GM21390 (cell line): ENCODE data around the gene EPHA6.
"Not testable (repeated sequence)": the region's sequence is repeated elsewhere in the genome, so short reads cannot be mapped to it uniquely, and the experiment has no call there.

ENCODE experiments used
- ATAC-seq: cut with Tn5 transposase; IDR thresholded peaks from one replicate; pipeline ENCODE4 v1.9.1; 2021; ENCODE audit not compliant: unreplicated experiment

EPHA6 gene

DNA sequence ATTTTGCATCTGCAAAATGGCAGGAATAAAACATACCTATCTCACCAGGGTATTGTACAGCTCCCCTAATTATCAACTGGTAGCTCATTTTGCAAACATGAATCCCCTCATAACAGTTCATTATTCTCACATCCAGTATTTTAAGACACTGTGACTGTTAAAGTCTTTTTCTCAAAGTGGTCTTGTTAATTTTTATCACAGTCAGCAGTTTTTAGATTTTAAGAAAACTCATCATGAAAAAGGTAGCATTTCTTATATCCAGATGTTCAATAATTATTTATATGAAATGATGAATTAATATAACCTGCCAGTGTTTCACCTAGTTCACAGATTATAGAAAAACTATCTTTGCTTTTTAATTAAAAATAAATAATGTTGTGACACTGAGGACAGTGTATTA lies 595.2 kb downstream of the EPHA6 start:
- no peak for ATAC-seq

DNA sequence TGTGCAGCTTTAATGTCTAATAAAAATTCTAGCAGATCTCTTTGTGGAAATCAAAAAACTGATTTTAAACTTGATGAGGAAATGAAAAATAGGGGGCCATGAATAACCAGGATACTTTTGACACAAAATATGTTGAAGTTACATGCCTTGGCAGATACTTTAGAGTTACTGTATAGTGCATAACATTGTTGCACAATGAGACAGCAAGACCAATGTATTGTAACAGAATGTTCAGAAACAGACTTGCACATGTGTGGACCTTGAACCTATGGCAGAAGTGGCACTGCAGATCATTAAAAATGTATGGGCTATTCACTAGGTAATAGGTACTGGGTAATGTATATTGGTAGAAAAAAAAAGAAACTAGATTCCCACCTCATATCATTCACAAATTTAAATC lies 607.2 kb downstream of the EPHA6 start:
- ATAC-seq: no peak

DNA sequence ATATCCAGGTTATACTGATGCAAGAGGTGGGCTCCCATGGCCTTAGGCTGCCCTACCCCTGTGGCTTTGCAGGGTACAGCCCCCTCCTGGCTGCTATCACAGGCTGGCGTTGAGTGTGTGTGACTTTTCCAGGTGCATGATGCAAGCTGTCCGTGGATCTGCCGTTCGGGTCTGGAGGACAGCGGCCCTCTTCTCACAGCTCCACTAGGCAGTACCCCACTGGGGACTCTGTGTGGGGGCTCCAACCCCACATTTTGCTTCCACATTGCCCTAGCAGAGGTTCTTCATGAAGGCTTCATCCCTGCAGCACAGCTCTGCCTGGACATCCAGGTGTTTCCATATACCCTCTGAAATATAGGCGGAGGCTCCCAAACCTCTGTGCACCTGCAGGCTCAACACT lies 610.6 kb downstream of the EPHA6 start:
- ATAC-seq: no peak

DNA sequence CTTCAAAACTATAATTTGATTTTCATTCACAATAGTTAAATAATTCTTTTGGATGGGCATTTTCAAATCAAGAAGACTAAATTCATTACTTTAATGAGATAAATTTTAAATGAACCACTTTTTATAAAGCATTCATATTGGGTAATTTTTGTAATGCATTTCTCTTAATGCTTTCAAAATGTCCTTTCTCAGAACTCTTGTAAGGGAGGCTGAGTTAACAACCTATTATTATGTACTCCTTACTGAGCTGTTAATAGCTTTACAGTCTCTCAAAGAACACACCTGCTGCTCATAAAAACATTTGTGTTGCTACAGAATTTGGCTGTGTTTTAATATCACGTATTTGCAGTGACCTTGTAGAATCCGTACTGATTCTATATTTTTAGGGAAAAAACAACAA lies 616.2 kb downstream of the EPHA6 start:
- ATAC-seq: no peak

DNA sequence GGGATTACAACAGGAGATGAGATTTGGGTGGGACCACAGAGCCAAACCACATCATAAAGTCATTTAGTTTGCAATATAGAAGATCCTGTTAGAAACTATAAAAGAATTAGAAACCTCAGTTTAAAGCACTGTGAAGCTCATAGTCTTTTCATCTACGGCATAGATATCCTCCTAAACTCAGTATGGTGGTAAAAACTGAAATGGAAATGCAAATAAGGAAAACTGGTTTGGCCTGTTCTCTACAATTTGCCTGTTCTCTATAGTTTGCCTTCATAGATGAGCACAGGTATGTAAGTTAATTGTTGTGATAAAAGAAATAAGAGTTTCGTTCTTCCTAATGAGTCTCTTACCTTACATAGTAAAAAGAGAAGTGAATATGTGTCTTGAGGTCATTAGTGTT lies 618.5 kb downstream of the EPHA6 start:
- no peak for ATAC-seq

DNA sequence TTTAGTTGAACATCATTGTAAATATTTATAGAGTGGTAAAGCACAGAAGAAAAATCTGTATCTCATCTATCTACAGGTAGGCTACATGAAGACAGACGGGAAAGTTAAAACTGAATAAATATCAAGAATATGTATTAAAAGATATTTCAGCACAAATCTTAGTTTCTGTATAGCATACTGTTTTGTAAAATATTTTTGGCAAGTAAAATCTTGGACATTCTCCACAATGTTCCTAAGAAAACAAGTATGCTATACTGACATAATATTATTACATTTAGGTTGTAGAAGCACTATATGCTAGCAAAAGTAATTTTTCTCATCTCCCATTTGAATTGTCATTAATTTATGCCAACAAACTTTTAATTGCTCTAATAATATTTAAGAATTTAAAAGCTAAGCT lies 623.7 kb downstream of the EPHA6 start:
- ATAC-seq: no peak

DNA sequence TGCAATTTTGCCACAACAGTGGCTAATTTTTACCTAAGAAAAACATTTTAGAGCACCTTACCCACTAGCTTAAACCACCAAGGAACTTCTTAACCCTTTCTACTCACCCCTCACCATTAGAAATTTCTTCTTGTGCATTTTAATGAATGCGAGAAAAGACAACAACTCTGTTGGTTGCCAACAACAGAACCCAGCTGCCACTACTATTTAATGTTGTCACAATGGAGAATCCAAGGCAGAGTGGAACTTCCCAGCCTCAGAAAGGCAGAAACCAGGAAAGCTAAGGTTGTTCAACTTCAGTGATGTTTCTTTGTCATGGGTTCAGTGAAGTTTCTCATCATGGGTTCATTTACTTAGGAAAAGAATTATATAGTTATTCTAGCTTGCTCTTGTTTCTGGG lies 625.0 kb downstream of the EPHA6 start:
- no peak for ATAC-seq

DNA sequence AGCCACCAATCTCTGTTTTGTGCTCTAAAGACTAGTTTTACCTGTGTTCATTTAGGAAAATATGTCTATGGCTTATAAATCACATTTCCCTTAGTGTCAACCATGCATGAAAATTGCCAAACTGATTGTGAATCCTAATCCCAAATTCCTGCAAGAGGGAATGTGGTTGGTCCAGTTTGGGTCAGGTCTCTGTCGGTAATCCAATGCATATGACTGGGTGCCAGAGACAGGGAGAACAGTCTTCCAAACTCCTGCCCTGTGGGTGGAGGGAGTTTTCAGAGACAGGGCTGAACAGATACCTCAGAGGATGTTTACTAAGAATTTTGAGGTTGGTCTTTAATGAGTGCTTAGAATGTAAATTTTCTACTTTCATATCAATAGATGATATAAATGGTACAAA lies 649.6 kb downstream of the EPHA6 start:
- no peak for ATAC-seq

DNA sequence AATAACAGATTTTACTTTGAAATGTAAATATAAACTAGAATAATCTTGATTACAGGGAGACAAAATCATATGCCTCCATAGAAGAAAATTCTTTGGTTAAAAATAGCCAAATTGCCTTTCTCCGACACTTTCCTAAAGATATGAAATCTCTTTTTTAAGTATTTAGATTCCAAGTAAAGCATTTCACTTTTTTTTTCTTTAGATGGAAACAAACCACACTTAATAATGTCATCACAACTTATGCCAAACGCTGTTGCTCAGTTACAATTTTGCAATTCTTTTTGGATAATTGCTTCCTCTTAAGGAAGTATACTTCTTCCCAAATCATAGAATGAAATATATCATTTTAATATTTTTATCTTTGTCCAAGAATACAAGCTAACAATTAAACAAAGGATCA lies 656.1 kb downstream of the EPHA6 start:
- ATAC-seq: no peak

DNA sequence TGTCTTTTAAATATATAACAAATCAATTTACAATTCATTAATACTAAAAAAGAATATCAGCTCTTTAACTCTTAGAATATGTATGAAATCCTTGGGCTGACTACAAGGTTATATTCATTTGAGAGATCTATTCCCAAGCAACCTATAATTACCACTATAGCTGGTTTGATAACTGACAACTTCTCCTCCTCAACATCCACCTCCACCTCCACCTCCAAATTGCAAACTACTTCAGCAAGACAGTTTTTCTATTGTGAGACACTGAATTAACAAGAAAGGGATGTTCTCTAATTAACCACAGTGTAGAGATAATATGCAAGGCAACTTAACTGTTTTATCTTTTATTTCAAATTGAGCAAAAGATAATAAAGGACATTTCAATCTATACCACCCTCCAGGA lies 665.3 kb downstream of the EPHA6 start:
- no peak for ATAC-seq

DNA sequence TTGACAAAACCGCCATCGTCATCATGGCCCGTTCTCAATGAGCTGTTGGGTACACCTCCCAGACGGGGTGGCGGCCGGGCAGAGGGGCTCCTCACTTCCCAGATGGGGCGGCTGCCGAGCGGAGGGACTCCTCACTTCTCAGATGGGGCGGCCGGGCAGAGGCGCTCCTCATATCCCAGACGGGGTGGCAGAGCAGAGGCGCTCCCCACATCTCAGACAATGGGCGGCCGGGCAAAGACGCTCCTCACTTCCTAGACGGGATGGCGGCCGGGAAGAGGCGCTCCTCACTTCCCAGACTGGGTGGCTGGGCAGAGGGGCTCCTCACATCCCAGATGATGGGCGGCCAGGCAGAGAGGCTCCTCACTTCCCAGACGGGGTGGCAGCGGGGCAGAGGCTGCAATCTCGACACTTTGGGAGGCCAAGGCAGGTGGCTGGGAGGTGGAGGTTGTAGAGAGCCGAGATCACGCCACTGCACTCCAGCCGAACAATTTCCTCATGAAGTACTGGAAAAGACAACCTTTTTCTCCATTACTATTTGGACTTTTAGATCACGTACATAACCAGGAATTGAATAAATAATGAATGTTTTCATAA lies 666.4 kb downstream of the EPHA6 start:
- not testable (repeated sequence) for ATAC-seq

DNA sequence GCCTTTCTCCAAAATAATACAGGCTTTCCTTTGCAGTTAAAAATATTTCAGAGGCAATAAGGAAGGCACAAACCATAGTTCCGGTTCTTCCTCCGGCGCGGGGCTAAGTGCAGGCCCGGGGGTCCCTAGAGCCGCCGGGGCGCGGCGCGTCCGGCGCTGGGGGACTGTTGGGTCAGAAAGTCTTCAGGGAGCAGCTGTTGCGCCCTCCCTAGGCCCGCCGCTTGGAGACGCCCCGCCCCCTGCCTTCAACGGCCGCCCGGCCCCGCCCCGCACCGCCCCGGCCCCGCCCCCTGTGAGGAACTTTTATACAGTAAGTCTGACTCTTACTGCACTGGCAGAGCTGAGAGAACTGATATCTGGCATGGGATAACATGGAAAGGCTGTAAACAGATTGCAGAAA lies 667.0 kb downstream of the EPHA6 start:
- no peak for ATAC-seq

DNA sequence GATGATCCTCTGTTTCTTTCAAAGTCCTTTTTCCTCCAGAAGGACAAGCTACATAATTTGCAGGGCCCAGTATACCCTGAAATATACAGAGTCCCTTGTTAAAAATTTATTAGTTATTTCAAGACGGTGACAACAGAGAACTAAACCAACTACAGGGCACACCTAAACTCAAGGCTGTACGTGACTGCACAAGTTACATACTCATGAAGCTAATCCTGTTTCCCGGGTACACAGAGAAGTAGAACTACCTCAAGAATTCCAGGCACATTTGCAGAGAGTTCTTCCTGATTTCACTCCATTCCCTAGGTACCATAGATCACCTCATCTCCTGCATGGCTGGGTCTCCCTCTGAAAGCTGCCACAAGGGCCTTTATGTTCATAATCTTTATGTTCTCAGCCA lies 670.8 kb downstream of the EPHA6 start:
- ATAC-seq: no peak

DNA sequence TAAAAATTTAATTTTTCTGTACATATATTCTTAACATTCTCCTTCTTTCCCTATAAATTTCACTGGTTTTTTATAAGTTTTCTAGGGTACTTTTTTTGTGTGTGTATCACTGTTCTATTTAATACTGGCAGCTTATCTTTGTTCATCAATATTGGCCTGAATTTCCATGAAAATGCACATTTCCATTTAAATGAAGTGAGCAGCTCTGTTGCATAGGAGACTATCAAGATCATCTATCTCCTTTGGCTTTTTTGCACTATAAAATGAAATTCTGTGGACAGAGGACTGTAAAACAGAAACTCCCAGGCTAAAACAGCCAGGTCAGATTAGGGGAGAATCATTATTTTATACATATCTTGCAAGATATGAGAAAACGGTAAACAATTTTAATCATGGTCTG lies 673.2 kb downstream of the EPHA6 start:
- ATAC-seq: no peak

DNA sequence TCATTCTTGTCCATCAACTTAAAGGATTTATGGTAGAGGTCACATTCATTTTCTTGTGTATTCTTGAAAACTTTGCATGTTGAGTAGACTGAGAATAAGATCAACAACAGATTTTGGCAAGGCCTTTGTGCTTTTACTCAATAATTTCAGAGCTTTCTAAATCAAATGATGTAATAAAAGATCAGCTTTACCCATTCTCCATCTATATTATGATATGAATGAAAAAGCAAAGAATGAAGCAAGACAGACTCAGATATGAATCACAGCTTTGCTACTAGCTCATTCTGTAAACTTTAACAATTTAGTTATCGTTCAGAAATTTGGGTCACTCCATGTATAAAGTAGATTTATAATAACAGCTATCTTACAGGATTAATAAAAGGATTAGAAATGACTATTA lies 674.3 kb downstream of the EPHA6 start:
- ATAC-seq: no peak

DNA sequence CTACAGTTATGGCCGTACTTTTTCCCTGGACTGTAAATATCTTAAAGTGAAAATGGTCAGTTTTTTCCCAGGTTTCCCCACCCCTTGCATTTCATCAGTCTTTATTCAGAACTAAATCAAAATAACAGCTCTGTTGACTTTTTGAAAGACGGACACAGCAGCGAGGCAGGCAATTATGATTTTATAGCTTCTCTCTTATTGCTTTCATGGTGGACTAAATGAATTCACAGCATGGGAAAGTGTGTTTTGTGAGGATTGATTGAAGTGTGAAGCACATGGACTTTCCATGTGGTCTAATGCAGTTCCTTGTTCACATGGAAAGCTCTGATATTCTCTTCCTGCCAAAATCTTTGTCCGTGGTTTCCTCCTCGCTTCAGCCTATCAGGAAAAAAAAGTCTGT lies 681.5 kb downstream of the EPHA6 start:
- no peak for ATAC-seq

DNA sequence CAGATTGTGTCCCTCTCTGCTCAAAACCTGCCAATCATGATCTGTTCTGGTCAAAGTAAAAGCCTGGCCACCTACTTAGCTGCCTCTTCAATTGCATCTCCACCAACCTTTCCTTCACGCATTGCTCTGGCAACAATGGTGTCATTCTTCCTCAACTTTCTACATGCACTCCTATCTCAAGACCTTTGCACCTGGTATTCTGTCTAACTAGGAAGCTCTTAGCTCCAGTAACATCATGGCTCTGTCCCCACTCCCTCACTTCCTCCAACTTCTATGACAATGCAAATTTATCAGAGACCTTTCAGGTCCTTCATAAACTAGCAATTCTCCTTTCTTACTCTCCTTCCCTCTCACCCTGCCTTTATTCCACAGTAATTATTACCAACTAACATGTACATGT lies 682.7 kb downstream of the EPHA6 start:
- no peak for ATAC-seq

DNA sequence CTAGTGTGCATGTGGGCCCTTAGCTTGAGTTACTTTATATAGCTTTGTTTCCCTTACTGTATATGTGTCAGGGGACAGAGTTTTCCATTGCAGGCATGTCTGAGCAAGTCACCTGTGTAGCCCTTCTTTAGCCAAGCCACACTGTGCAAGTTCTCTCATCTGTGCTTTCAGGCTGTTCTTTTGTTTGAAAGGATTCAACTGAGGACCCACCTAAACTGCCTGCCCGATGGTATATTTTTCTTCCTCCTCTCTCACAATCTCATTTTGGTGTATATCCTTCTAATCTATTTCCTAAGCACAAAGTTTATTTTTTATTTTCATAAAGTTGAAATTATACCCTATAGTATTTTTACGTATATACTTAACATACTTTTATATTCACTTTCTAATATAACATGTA lies 690.1 kb downstream of the EPHA6 start:
- no peak for ATAC-seq

DNA sequence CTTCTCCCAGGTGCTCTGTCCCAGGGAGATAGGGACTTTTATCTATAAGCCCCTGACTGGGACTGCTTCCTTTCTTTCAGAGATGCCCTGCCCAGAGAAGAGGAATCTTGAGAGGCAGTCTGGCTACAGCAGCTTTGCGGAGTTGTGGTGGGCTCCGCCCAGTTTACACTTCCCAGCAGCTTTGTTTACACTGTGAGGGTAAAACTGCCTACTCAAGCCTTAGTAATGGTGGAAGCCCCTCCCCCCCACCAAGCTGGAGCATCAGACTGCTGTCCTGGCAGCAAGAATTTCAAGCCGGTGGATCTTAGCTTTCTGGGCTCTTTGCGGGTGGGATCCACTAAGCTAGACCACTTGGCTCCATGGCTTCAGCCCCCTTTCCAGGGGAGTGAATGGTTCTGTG lies 696.4 kb downstream of the EPHA6 start:
- no peak for ATAC-seq

DNA sequence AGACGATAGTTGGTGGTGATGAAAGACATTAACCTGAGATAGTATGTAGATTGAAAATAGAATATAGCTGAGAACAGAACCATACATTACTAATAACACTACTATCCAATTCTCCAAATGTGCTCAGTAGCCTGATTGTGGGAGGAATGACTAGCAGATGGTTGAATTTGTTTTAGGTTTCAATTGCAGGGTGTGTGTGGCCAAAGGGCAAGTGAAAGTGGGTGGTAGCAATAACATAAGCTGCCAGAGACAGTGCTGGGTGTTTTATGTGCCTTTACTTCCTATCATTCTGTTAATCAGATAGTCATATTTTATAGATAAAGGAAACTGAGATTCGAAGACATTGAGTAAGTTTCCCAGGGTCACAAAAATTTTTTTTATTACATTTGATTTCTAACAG lies 700.7 kb downstream of the EPHA6 start:
- no peak for ATAC-seq

DNA sequence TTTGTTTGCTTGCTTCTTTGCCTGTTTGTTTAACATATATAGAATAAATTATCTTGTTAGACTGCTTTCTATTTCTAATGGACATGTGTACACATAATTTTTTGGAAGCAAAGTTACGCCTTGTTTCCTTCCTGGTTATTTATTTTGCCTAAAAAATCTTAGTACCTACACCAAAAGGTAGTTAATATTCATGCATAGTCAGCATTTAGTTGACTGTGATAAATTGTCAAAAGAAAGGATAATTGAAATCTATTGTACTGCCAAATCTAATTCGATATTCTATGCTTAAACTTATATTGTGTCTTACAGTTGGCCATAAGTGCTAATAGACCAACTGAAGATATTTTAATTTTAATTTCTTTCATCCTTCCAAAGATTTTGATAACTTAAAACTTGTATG lies 716.3 kb downstream of the EPHA6 start:
- ATAC-seq: no peak

DNA sequence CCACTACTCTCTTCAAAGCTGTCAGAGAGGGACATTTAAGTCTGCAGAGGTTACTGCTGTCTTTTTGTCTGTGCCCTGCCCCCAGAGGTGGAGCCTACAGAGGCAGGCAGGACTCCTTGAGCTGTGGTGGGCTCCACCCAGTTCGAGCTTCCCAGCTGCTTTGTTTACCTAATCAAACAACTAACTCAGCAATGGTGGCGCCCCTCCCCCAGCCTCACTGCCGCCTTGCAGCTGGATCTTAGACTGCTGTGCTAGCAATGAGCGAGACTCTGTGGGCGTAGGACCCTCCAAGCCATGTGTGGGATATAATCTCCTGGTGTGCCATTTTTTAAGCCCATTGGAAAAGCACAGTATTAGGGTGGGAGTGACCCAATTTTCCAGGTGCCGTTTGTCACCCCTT lies 733.2 kb downstream of the EPHA6 start:
- not testable (repeated sequence) for ATAC-seq

DNA sequence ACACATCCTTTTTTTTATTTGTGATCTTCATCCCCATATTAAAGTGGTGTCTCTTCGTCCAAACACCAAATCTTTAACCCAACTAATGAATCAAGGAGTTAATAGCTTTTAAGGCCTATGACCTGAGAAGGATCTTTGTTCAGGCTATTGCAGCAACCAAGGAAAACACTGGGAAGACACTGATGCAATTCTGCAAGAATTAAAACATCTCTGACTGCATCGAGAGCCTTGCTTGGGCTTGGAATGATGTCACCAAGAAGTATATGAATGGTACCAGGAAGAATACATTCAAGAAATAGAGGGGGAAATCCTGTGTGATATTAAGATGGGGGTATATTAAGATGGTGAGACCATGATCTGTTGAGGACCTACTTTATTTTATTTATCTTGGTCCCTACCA lies 736.0 kb downstream of the EPHA6 start:
- no peak for ATAC-seq

DNA sequence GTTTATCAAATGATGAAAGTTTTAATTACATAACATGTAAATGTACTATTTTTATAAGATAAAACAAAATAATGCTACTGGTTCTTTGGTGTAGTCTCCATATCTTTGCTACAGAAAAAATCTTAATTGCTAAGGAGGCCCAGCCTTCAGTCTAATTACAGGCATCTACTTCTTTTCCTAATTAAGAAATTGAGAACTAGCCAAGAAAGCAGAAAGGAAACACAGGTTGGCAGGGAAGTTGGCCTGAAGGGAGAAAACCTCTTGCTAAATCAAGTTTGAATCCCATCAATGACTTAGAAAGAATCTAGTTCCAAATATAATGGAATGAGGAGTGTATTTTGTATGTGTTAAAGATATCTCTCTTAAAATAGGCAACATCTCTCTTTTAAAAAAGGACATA lies 737.8 kb downstream of the EPHA6 start:
- ATAC-seq: no peak
